NCI-H1105 (cell line): ENCODE measurements around the gene KRT20.

Experiments used
- DNase-seq: peaks from one replicate; lab custom pipeline; 2025; lab: John Stamatoyannopoulos, UW

Gene KRT20

DNA sequence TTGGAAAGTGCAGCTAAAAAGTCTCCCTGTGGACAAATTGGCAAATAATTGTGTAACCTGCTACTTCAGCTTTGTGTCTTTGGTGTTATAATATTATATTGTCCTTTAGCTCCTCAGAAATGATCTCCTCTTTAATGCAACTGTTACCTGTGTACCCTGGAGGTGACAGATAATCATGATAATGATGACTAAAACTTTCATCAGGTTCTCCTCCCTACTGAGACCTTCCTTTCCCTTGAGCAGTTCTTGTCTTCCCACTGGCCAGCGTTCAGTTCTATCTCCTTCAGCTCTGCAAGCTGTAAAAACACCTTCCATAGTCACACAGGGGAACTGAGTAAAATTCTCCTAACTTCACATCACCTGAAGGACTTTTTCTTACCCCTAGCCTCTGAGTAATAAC is 32.7 kb downstream of the KRT20 start:
- no peak for DNase-seq

DNA sequence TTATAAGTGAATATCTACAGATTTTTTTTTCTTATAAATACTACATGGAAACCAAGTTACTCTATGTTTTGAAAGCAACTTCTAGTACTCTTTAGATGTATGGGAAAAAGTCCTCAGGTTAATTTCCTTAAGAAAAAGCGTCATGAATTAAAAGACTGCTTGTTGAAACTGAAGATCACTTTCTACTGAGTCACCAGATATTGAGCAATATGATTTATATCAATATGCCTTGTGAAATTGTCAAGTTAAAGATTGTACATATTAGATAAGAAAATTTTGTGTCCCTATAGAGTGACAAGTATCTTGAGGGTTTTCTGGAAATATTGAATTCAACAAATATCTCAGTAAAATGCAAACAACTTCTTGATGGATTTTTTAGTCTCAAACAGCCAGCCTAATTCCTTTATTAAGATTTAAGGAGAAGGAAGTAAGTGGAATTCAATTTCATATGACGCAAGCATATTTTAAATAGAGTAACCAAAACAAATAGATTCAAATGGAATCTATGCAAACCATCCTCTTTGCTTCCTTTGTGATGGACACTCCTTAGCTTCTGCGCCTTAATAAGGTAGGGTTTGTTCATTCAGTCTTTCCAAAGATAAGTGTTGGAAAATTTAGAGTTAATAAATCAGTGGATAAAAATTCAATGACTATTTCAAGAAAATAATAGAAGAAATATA is 34.6 kb downstream of the KRT20 start:
- no peak for DNase-seq

- no peak for DNase-seq
These were observed 35.3 kb downstream of the KRT20 start for GRCh38 chr17:40849723-40850122.

GRCh38 chr17:40848583-40849235 is 36.3 kb downstream of the KRT20 start:
- DNase-seq: no peak

- DNase-seq: no peak
These were observed 38.4 kb downstream of the KRT20 start for GRCh38 chr17:40846515-40847144.

DNA sequence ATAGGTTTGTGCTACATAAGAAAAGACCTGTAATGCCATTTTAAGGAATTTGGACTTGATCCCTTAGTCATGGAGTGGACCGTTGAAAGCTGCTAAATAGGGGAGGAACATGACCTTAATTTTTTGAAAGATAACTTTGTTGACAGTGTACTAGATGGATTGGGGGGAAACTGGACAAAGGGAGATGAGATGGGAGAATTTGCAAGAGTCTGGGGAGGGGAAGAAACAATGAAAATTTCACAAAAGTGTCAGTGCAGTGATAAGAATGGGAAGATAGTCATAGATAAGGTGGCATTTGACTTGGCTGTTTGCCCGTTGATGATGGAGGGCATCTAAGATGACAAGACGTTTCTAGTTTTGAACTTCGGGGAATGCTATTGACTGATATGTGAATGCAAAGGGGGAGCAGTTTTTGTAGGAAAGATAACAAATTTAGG is 40.4 kb downstream of the KRT20 start:
- DNase-seq: no peak

DNA sequence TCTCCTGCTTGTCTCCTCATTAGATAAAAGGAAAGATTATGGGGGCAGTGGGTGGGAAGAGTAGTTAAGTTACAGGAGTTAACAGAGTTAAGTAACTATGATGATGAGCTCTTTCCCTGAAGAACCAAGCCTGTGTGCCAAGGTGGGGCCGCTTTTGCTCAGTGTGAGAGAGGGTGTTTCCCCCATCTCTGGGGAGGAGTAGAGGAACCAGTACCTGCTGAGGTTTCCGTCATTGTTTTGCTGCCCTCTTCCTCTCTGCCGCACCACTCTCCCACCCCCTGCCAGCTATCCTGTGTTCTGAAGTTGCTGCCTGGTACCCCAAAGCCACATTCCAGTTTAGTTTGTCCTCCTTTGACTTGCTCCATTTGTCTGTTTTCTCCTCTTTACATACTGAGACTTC is 41.8 kb downstream of the KRT20 start:
- DNase-seq: no peak

DNA sequence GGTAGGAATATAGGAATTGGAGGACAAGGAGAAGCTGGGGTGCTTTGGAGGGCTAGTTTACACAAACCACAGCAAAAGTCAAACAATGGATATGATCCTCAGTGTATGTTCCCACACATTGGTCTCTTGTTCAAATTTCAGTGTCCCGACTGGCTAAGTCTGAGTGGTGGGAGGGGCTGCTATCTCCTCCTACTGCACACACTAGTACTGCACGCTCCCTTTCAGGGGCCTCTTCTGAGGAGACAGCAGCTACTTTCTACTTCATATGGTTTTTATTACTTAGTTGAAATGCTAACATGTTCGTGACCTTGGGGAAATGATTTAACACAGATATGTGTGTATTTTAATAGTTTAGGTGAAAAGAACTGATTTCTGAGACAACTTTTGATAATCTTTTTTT is 43.8 kb downstream of the KRT20 start:
- DNase-seq: no peak

DNA sequence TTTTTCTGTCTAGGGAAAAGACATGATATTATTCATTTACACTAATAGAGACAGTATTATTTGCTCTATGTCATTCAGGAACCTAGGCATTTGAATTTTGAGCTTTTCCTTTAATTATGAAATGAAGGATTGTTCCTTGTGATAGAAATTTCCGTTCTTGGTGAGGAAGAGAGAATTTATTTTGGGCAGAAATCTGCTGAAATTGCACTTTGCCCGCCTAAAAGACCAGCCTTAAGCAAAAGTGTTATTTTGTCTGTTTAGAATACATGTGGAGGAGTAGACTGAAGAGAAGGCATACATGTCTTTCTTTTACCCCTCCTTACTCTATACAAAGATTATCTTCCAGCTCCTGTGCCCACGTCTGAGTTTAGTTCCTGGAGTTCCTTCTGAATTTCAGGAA is 45.8 kb downstream of the KRT20 start:
- DNase-seq: no peak

GRCh38 chr17:40836020-40836419 is 49.0 kb downstream of the KRT20 start:
- no peak for DNase-seq

- DNase-seq: no peak
These were observed 51.2 kb downstream of the KRT20 start for GRCh38 chr17:40833882-40834281.

DNA sequence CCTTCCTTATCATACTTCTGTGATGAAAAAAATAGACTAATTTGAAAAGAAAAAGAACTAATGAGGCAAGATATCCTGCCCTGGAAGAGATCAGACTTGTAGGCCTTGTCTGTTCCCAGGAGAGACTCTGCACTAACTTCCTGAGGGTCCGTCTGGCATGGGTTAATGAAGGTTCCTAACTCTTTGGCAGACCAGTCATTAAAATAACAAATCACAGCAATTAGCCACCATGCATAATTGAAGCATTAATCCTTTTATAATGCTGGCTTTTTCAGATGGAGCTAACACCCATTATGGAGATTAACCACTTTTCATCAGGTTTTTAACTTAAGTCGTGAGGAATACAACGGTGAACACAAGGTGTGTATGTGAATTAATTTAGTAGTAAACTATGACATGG is 52.2 kb downstream of the KRT20 start:
- no peak for DNase-seq

GRCh38 chr17:40830085-40830776 is 54.8 kb downstream of the KRT20 start:
- no peak for DNase-seq

DNA sequence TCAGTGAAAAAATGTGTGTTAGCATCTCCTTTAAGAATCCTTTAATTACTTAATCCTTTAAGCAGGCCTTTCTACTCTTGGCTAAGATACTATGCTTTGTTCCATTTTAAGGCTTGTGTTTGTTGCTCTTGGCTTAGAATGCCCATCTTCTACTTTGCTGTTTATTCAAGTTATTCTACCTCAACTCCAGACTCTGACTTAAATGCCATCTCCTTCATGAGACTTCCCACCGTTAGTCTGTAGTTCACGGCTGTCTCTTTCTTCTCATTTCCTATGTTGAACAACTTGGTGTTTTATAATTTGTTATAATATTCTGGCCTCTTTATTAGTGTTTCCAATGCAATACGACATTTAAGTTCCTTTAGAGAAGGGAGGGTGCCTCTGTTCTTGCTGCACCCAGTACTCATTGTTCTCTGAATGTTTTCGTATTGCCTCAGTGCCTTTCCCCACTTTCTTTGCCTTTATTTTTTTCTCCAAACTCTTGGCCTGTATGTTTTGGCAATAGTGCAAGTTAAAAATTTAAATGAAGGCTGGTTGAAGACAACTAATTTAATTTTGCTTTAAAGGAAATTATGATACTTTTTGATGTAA is 56.5 kb downstream of the KRT20 start:
- no peak for DNase-seq

GRCh38 chr17:40827746-40828453 is 57.1 kb downstream of the KRT20 start:
- DNase-seq: no peak
